ENCODE data around the gene CLRN1.

Gene CLRN1

GRCh38 chr3:150975992-150976368, 3.5 kb upstream of the CLRN1 start:
- H3K36me3 Mint-ChIP-seq (ENCODE audit: low read depth) = no peaks in the 10 kb centered on the region
- no peak overlapping the region for H3K4me3 Mint-ChIP-seq
- no peak for DNase-seq
- TF ChIP-seq CTCF (IDR thresholded peaks at IDR 0.05) = no peak
- peaks cover 30% of the 10 kb centered on the region for H3K4me1 Mint-ChIP-seq
- H3K27ac Mint-ChIP-seq = no peak overlapping the region
- H3K9me3 Mint-ChIP-seq = no peaks in the 10 kb centered on the region
- H3K27me3 Mint-ChIP-seq (ENCODE audit: low read depth, poor library complexity) = peaks cover 9% of the 10 kb centered on the region

GRCh38 chr3:150975086-150975991, 2.8 kb upstream of the CLRN1 start:
- no peaks in the 10 kb centered on the region for H3K9me3 Mint-ChIP-seq
- no peaks in the 10 kb centered on the region for H3K36me3 Mint-ChIP-seq (ENCODE audit: low read depth)
- H3K4me1 Mint-ChIP-seq = peaks cover 36% of the 10 kb centered on the region
- H3K4me3 Mint-ChIP-seq = no peak overlapping the region
- DNase-seq = no peak
- TF ChIP-seq CTCF (IDR thresholded peaks at IDR 0.05) = no peak
- peaks cover 11% of the 10 kb centered on the region for H3K27me3 Mint-ChIP-seq (ENCODE audit: low read depth, poor library complexity)
- H3K27ac Mint-ChIP-seq = no peak overlapping the region

- DNase-seq = no peak
- H3K27ac Mint-ChIP-seq = no peak overlapping the region
Observed at GRCh38 chr3:150970665-150971324, 1.7 kb downstream of the CLRN1 start.

GRCh38 chr3:150968341-150969035, 4.0 kb downstream of the CLRN1 start:
- Mint-ChIP-seq H3K4me1 (peaks cover 36% of the 10 kb centered on the region), H3K27ac (no peak overlapping the region), H3K4me3 (no peak overlapping the region), H3K36me3 (ENCODE audit: low read depth) (no peaks in the 10 kb centered on the region), H3K27me3 (ENCODE audit: low read depth, poor library complexity) (peaks cover 24% of the 10 kb centered on the region), H3K9me3 (peaks cover 6% of the 10 kb centered on the region)
- DNase-seq = no peak
- no peak for TF ChIP-seq CTCF (IDR thresholded peaks at IDR 0.05)

More at GRCh38 chr3:150970665-150971324, 1.7 kb downstream of the CLRN1 start:
- Mint-ChIP-seq H3K4me1 (peaks cover 36% of the 10 kb centered on the region), H3K27me3 (ENCODE audit: low read depth, poor library complexity) (peaks cover 21% of the 10 kb centered on the region), H3K4me3 (no peak overlapping the region), H3K36me3 (ENCODE audit: low read depth) (no peaks in the 10 kb centered on the region), H3K9me3 (no peaks in the 10 kb centered on the region)
- TF ChIP-seq CTCF (IDR thresholded peaks at IDR 0.05) = no peak

GRCh38 chr3:150965436-150965835, 7.1 kb downstream of the CLRN1 start:
- peaks cover 10% of the 10 kb centered on the region for H3K9me3 Mint-ChIP-seq
- peaks cover 21% of the 10 kb centered on the region for H3K4me1 Mint-ChIP-seq
- peaks cover 26% of the 10 kb centered on the region for H3K27me3 Mint-ChIP-seq (ENCODE audit: low read depth, poor library complexity)
- no peak for DNase-seq
- no peak for TF ChIP-seq CTCF (IDR thresholded peaks at IDR 0.05)
- H3K4me3 Mint-ChIP-seq = no peak overlapping the region
- H3K36me3 Mint-ChIP-seq (ENCODE audit: low read depth) = no peaks in the 10 kb centered on the region
- H3K27ac Mint-ChIP-seq = no peak overlapping the region
